H1 (cell line): ENCODE data around the gene TBC1D4. TPM values are rescaled to one million over a fixed set of nuclear protein-coding genes. Genes with fewer than 3 reads are reported as not detected.

Source experiments
- CTCF ChIA-PET: fragments of 300-600 bp; sonication (Branson Sonifier 250); formaldehyde crosslinking; loops from one replicate; lab custom pipeline; 2021; ENCODE audit not compliant: partially characterized antibody; lab: Charles Lee
- POLR2A ChIA-PET: fragments of 300-600 bp; sonication (Branson Sonifier 250); formaldehyde crosslinking; loops from one replicate; lab custom pipeline; 2021; ENCODE audit warnings: inconsistent platforms; ENCODE audit not compliant: partially characterized antibody; lab: Charles Lee
- DNase-seq, 2 experiments: peaks; one replicate each; pipeline versions ENCODE4 v3.0.0 to v3.0.0-alpha.2; 2010 to 2022; ENCODE audit warnings: low spot score in 2 of 2, low read depth in 1 of 2, mixed read lengths in 1 of 2
- FAIRE-seq: peaks from 2 replicates; lab custom pipeline; 2011; peaks lifted over from hg19 to GRCh38; lab: Jason Lieb, UNC
- H2AFZ ChIP-seq: 2 replicates; pipeline ENCODE4 v1.8.1; 2012; ENCODE audit warnings: low read length, inconsistent platforms
- H2AK5ac ChIP-seq: 2 replicates; pipeline ENCODE4 v1.6.1; 2013; ENCODE audit warnings: low read depth, low read length
- H2BK120ac ChIP-seq: replicated peaks from 2 replicates; pipeline ENCODE3; 2013; ENCODE audit warnings: low read depth, low read length, inconsistent platforms
- H2BK12ac ChIP-seq: 2 replicates; pipeline ENCODE4 v1.6.1; 2013; ENCODE audit warnings: low read depth, low read length
- H2BK15ac ChIP-seq: 2 replicates; pipeline ENCODE4 v1.6.1; 2013; ENCODE audit warnings: low read length
- H2BK20ac ChIP-seq: 2 replicates; pipeline ENCODE4 v1.6.1; 2013; ENCODE audit warnings: low read length
- H2BK5ac ChIP-seq: 2 replicates; pipeline ENCODE4 v1.6.1; 2013; ENCODE audit warnings: low read depth, low read length
- H3K14ac ChIP-seq: 2 replicates; pipeline ENCODE4 v1.6.1; 2013; ENCODE audit warnings: inconsistent platforms; ENCODE audit not compliant: insufficient read length
- H3K18ac ChIP-seq: 2 replicates; pipeline ENCODE4 v1.6.1; 2013; ENCODE audit warnings: low read length; ENCODE audit errors: extremely low read depth
- H3K23ac ChIP-seq: 2 replicates; pipeline ENCODE4 v1.6.1; 2013; ENCODE audit warnings: inconsistent platforms; ENCODE audit not compliant: insufficient read length
- H3K23me2 ChIP-seq: 2 replicates; pipeline ENCODE4 v1.6.1; 2013; ENCODE audit warnings: low read depth, low read length
- H3K27ac ChIP-seq: 2 replicates; pipeline ENCODE4 v1.6.1; 2011; ENCODE audit warnings: low read depth, low read length, inconsistent platforms
- H3K27me3 ChIP-seq, 4 experiments: replicated peaks in 1 of 4; 1 replicate in 1 of 4; 2 replicates in 3 of 4; pipeline versions ENCODE4 v1.6.1 to v1.8.1; 2011 to 2013; ENCODE audit warnings: low read length in 3 of 4, mild to moderate bottlenecking in 3 of 4, inconsistent platforms in 2 of 4, mixed read lengths in 2 of 4, moderate library complexity in 1 of 4; ENCODE audit not compliant: control insufficient read depth in 3 of 4, insufficient read depth in 3 of 4; ENCODE audit errors: extremely low read depth in 1 of 4
- H3K36me3 ChIP-seq, 4 experiments: 2 replicates each; pipeline versions ENCODE4 v1.6.1 to v1.8.1; 2011 to 2013; ENCODE audit warnings: mild to moderate bottlenecking in 4 of 4, low read length in 3 of 4, moderate library complexity in 2 of 4, control low read depth in 1 of 4, inconsistent platforms in 1 of 4; ENCODE audit not compliant: insufficient read depth in 4 of 4, control insufficient read depth in 2 of 4
- H3K4ac ChIP-seq: replicated peaks from 2 replicates; pipeline ENCODE3; 2013; ENCODE audit warnings: low read length, low read depth, mixed read lengths, inconsistent platforms; ENCODE audit not compliant: insufficient read length
- H3K4me1 ChIP-seq, 4 experiments: replicated peaks in 1 of 4; 1 replicate in 1 of 4; 2 replicates in 3 of 4; pipeline versions ENCODE4 v1.6.1 to v1.8.1; 2011 to 2013; ENCODE audit warnings: low read length in 3 of 4, inconsistent platforms in 2 of 4, mixed read lengths in 1 of 4; ENCODE audit not compliant: insufficient read depth in 4 of 4, control insufficient read depth in 3 of 4
- H3K4me2 ChIP-seq, 2 experiments: 2 replicates each; pipeline versions ENCODE4 v1.6.1 to v1.8.1; 2011 to 2013; ENCODE audit warnings: low read depth in 2 of 2, low read length in 2 of 2, control low read depth in 1 of 2, inconsistent platforms in 1 of 2, mild to moderate bottlenecking in 1 of 2; ENCODE audit not compliant: insufficient read depth in 1 of 2
- H3K4me3 ChIP-seq, 4 experiments: fragments of 200-600, 300-600 bp in 1 of 4; sonication (generic), shearing (Covaris generic), sonication (Bioruptor Twin) in 1 of 4; 2 replicates each; pipeline versions ENCODE4 v1.5.1 to v1.8.1; 2011 to 2016; ENCODE audit warnings: low read length in 4 of 4, low read depth in 3 of 4, control low read depth in 2 of 4, inconsistent platforms in 2 of 4, mild to moderate bottlenecking in 2 of 4, mixed read lengths in 1 of 4, moderate library complexity in 1 of 4; ENCODE audit not compliant: insufficient read depth in 2 of 4; ENCODE audit errors: extremely low read depth in 1 of 4
- H3K56ac ChIP-seq: replicated peaks from 2 replicates; pipeline ENCODE3; 2013; ENCODE audit warnings: low read depth, mild to moderate bottlenecking, mixed read lengths, low read length, inconsistent platforms; ENCODE audit not compliant: insufficient read length
- H3K79me1 ChIP-seq: 2 replicates; pipeline ENCODE4 v1.6.1; 2013; ENCODE audit warnings: low read depth, low read length, control low read depth
- H3K79me2 ChIP-seq, 2 experiments: 2 replicates each; pipeline versions ENCODE4 v1.6.1 to v1.8.1; 2012 to 2013; ENCODE audit warnings: low read length in 2 of 2, mild to moderate bottlenecking in 2 of 2, inconsistent platforms in 1 of 2; ENCODE audit not compliant: insufficient read depth in 2 of 2, control insufficient read depth in 1 of 2
- H3K9ac ChIP-seq, 4 experiments: replicated peaks in 1 of 4; 1 replicate in 1 of 4; 2 replicates in 3 of 4; pipeline versions ENCODE4 v1.6.1 to v1.8.1; 2011 to 2013; ENCODE audit warnings: low read depth in 3 of 4, low read length in 3 of 4, control low read depth in 2 of 4, mild to moderate bottlenecking in 2 of 4, moderate library complexity in 2 of 4, inconsistent platforms in 1 of 4; ENCODE audit errors: extremely low read depth in 1 of 4
- H3K9me3 ChIP-seq, 2 experiments: 2 replicates each; pipeline versions ENCODE4 v1.6.1 to v1.8.1; 2012 to 2013; ENCODE audit warnings: mild to moderate bottlenecking in 2 of 2, moderate library complexity in 2 of 2, control low read depth in 1 of 2, inconsistent platforms in 1 of 2, low read depth in 1 of 2, low read length in 1 of 2, mixed read lengths in 1 of 2; ENCODE audit not compliant: insufficient read depth in 2 of 2
- H4K20me1 ChIP-seq, 2 experiments: replicated peaks in 1 of 2; 2 replicates each; pipeline versions ENCODE3 to v1.8.1; 2011 to 2013; ENCODE audit warnings: inconsistent platforms in 2 of 2, low read length in 2 of 2, mild to moderate bottlenecking in 1 of 2; ENCODE audit not compliant: insufficient read depth in 2 of 2, control insufficient read depth in 1 of 2
- H4K5ac ChIP-seq: 2 replicates; pipeline ENCODE4 v1.6.1; 2013; ENCODE audit warnings: low read length, low read depth, mixed read lengths, inconsistent platforms; ENCODE audit not compliant: insufficient read length
- H4K8ac ChIP-seq: 2 replicates; pipeline ENCODE4 v1.8.0; 2013; ENCODE audit warnings: mild to moderate bottlenecking, moderate library complexity, low read length, inconsistent platforms; ENCODE audit not compliant: insufficient read depth; ENCODE audit errors: extremely low read depth
- H4K91ac ChIP-seq: replicated peaks from 2 replicates; pipeline ENCODE3; 2013; ENCODE audit warnings: low read length, mixed read lengths, inconsistent platforms; ENCODE audit not compliant: insufficient read length
- EGR1 ChIP-seq: IDR thresholded peaks from 2 replicates; pipeline ENCODE4 v1.6.1; 2011; ENCODE audit warnings: low read depth, low read length, borderline replicate concordance
- NANOG ChIP-seq: IDR thresholded peaks from 2 replicates; pipeline ENCODE4 v1.6.1; 2011; ENCODE audit warnings: low read length, low read depth, mild to moderate bottlenecking, inconsistent platforms; ENCODE audit not compliant: insufficient read depth, poor library complexity, severe bottlenecking
- RAD21 ChIP-seq, 2 experiments: IDR thresholded peaks in 1 of 2; conservative IDR thresholded peaks in 1 of 2; 2 replicates each; pipeline ENCODE4 v1.6.1; 2011; ENCODE audit warnings: low read depth in 2 of 2, low read length in 2 of 2, improper control_type of control experiment in 1 of 2, inconsistent platforms in 1 of 2, mild to moderate bottlenecking in 1 of 2, moderate library complexity in 1 of 2
- SIRT6 ChIP-seq: IDR thresholded peaks from one replicate; pipeline ENCODE4 v1.7.1; 2012; ENCODE audit warnings: low read length, inconsistent platforms
- SIX5 ChIP-seq: IDR thresholded peaks from 2 replicates; pipeline ENCODE4 v1.6.1; 2011; ENCODE audit warnings: mild to moderate bottlenecking, low read depth, low read length
- SP1 ChIP-seq: IDR thresholded peaks from 2 replicates; pipeline ENCODE4 v1.6.1; 2011; ENCODE audit warnings: low read depth, low read length
- SP2 ChIP-seq: IDR thresholded peaks from 2 replicates; pipeline ENCODE4 v1.6.1; 2012; ENCODE audit warnings: mild to moderate bottlenecking, low read length, inconsistent platforms
- SRF ChIP-seq: IDR thresholded peaks from 2 replicates; pipeline ENCODE4 v1.6.1; 2011; ENCODE audit warnings: mild to moderate bottlenecking, low read depth, low read length, moderate library complexity
- TAF7 ChIP-seq: optimal IDR thresholded peaks from 2 replicates; pipeline ENCODE3; 2011; ENCODE audit warnings: low read depth, mild to moderate bottlenecking, inconsistent platforms, low read length, moderate library complexity, borderline replicate concordance
- WGBS, 2 experiments: shearing (Covaris generic) in 1 of 2; methylation state at CpG; one replicate each; pipeline versions ENCODE4 v1.1.6 to v1.1.7; 2013 to 2015; ENCODE audit warnings: low lambda C conversion rate in 2 of 2, mixed read lengths in 2 of 2, inconsistent platforms in 1 of 2, low coverage in 1 of 2, missing lambda C conversion rate in 1 of 2; ENCODE audit not compliant: insufficient replicate concordance in 2 of 2, insufficient coverage in 1 of 2, insufficient read length in 1 of 2; ENCODE audit errors: extremely low coverage in 1 of 2, missing lambda C conversion rate in 1 of 2; 5-methylcytosine and 5-hydroxymethylcytosine counted together
- polyA plus RNA-seq, 7 experiments: library from polyadenylated mRNA; depleted of rRNA in 3 of 7; stranded (reverse) in 5 of 7; unstranded in 2 of 7; fragments of >200 nt in 5 of 7; fragments of 200-250 nt in 2 of 7; gene quantifications; 1 replicate in 5 of 7; 2 replicates in 1 of 7; 4 replicates in 1 of 7; pipeline versions ENCODE4 v1.2.1 to v1.2.3, GENCODE V29; 2011 to 2013; ENCODE audit warnings: missing spikeins in 2 of 7, mixed read lengths in 2 of 7
- total RNA-seq: library from RNA; stranded (reverse); fragmentation: NEBNext Ultra II Directional; extraction: Animal tissue kit (Norgen Biotek cat#: 25700); gene quantifications from 2 replicates; pipeline ENCODE4 v1.2.1, GENCODE V29; 2021

The TBC1D4 gene
- total and polyA plus RNA-seq, 2 of the 8 experiments (the other 6 are each of a cell fraction or from before 2014, with no cell fraction given), result 16.7 to 39.0 TPM

DNA sequence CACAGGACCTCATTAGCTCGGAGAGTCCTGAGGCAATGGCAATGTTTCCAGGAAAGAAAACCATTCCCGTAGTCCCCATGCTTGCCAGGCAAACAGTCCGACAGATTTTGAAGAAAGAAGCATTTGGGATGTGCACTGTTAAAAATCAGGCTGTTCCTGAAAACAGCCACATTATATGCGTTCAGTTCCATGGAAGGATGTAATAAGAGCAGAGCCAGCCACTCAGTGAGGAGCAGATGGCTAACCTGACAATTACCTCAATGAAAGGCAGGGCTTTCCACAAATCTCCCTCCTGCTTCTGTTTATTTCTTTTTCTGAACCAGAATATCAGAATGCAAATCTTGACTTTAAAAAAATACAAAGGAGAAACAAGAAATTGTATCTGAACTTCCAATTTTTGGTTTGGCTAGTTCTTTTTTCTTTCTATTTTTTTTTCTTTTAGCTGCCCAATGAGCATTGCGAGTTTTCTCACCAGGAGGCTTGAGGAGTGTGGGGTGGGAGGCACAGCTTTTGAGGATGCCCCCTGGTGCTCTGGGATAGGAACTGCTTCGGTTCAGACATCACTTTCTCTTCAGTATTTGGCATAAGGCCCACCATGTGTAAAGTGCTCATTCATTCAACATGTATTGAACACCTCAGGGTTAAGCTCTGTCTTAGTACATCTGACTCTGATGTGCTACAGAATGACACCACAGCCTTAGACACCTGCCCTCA, 124.2 kb downstream of the TBC1D4 start:
- Histone ChIP-seq H3K23ac (no peak overlapping the region), H3K14ac (no peak overlapping the region), H3K4me3 (no peak overlapping the region), H2BK15ac (no peak overlapping the region), H4K8ac (no peak overlapping the region), H2AK5ac (no peak overlapping the region), H4K91ac (no peak overlapping the region), H3K23me2 (no peaks in the 10 kb centered on the region), H3K27ac (no peak overlapping the region), H2BK120ac (no peak overlapping the region), H3K4me1 (peaks cover 0 to 6% (median 0%) of the 10 kb centered on the region in 4 experiments; a peak in 1 of 7 replicates), H3K4ac (no peak overlapping the region), H3K9ac (no peak overlapping the region), H3K36me3 (peaks cover 0 to 8% (median 0%) of the 10 kb centered on the region in 4 experiments; a peak in 2 of 8 replicates), H3K4me2 (no peak overlapping the region), H3K79me2 (no peaks in the 10 kb centered on the region), H3K27me3 (no peaks in the 10 kb centered on the region), H3K18ac (no peak overlapping the region), H2AFZ (no peak overlapping the region), H4K5ac (no peak overlapping the region), H3K56ac (no peak overlapping the region), H2BK12ac (no peak overlapping the region; the same call in 1 of the 2 replicates), H4K20me1 (no peaks in the 10 kb centered on the region), H3K9me3 (no peaks in the 10 kb centered on the region), H3K79me1 (no peaks in the 10 kb centered on the region), H2BK20ac (no peak overlapping the region), H2BK5ac (no peak overlapping the region)
- ChIA-PET POLR2A (interaction anchor here (0.7 kb wide), 1 partner anchor 176 kb away, joined by 3 read pairs; no protein-coding TSS in a partner anchor), CTCF (interaction anchor here (0.7 to 2.8 kb wide), 25 partner anchors 9 to 1620 kb away, joined by 3 to 35 read pairs (median 4); no protein-coding TSS in a partner anchor)
- 70% methylated on average over 6 of the region's 6 CpGs; no CpG with 5 or more reads in 1 of the 2 experiments for WGBS, 2 experiments
- FAIRE-seq (peak; percentile 91), DNase-seq (peak; percentile 17 to 53)
- TF ChIP-seq SIX5 (no peak), SIRT6 (no peak), RAD21 (IDR thresholded peaks at IDR 0.05 in 1 of 2, conservative IDR thresholded peaks at IDR 0.05 in 1 of 2; ENCODE audit: low read depth in 2 of 2, low read length in 2 of 2) (peak; percentile 37 to 50), TAF7 (no peak), EGR1 (no peak), SP2 (no peak), SP1 (no peak), SRF (no peak), NANOG (no peak)
